Stimulated activated CD8-positive, alpha-beta memory T cell treated with anti-CD3 and anti-CD28 coated beads, Interleukin-12 subunit alpha, Interleukin-12 subunit beta, amount 100 ng/mL, for 24 hours (primary cell): ENCODE data around the gene FOXD4L4.
"Not testable (repeated sequence)": the region's sequence is repeated elsewhere in the genome, so short reads cannot be mapped to it uniquely, and the experiment has no call there.

ENCODE experiments used
- DNase-seq: peaks from one replicate; pipeline ENCODE4 v3.0.0-alpha.2; 2020; ENCODE audit errors: extremely low read depth

FOXD4L4 gene

GRCh38 chr9:65737096-65737564, at the start of gene FOXD4L4:
FOXD4L4 (plus strand) TSS chr9:65737146; CDS start chr9:65737146, 0 bp downstream.
- DNase-seq = not testable (repeated sequence)

- not testable (repeated sequence) for DNase-seq
Measured at GRCh38 chr9:65703550-65703949, 33.4 kb upstream of the FOXD4L4 start.

- not testable (repeated sequence) for DNase-seq
Measured at GRCh38 chr9:65714445-65714844, 22.5 kb upstream of the FOXD4L4 start.

- DNase-seq = not testable (repeated sequence)
Measured at GRCh38 chr9:65738133-65738532, 1.2 kb downstream of the FOXD4L4 start.
